ENCODE results near the gene PCDHA3.

DNA sequence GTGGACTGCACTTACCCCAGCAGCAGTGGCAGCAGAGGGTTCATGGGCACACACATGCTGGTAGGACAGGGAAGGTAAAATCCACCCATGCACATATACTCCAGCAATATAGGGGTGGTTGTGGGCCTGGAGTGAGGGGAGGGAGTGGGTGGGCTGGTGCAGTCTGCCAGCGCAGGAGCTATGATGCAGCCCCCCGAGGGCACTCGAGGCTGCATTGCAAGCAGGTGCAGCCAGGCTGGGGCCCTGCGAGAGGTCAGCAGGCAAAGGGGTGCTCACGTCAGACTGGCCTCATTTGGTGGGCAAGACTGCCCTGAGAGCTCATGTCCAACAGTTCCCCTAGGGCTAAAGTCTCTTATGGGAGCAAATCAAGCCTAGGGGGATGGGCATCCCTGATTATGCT is 47.3 kb upstream of the PCDHA3 start:
- TF ChIP-seq CTCF (IDR thresholded peaks at IDR 0.05) (no peak), ZFX (IDR thresholded peaks at IDR 0.05; ENCODE audit: borderline replicate concordance) (no peak)

Measured in 22Rv1 (cell line).